ENCODE results near the gene RALGPS1.

The RALGPS1 gene

DNA sequence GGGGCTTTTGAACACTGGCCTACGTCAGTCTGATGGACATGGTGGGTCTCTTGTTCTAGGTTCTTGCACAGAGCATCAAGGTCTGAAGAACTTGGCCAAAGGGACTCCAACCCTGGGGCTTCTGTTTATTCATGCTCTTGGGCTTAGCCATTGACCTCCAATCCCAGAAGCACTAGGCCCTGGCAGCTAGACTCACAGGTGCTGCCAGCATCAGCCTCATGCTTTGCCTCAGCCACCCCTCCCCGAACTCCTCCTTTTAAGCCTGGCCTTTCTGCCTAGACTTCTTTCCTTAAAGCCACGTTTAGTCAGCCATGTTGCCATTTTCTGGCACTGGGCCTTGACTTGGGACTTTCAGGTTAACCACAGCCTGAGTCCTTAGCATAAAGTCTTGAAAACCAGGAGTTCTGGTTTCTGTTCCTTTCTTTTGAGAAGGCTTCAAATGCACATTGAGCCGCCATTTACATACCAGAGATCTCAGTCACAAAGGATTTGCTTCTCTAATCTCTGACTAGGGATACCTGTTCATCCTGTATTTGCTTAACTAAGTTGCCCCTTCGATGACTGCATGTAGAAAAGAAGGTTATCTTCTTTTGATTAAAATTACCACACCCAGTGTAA, 153.1 kb downstream of the RALGPS1 start:
- Histone ChIP-seq H3K27me3 (ENCODE audit: control insufficient read depth, insufficient read depth, low read length) (no peaks in the 10 kb centered on the region), H3K36me3 (ENCODE audit: control insufficient read depth, insufficient read depth, low read length) (no peaks in the 10 kb centered on the region; the same call in 1 of the 2 replicates), H3K4me1 (ENCODE audit: control insufficient read depth, insufficient read depth, low read length) (peaks cover 12% of the 10 kb centered on the region; the same call in 1 of the 2 replicates), H3K27ac (ENCODE audit: low read depth, low read length) (peak overlapping the region; percentile 30), H3K9ac (ENCODE audit: low read depth, low read length) (no peak overlapping the region), H3K4me3 (ENCODE audit: low read depth, low read length) (no peak overlapping the region), H3K9me3 (ENCODE audit: control insufficient read depth, insufficient read depth, low read length) (no peaks in the 10 kb centered on the region)

DNA sequence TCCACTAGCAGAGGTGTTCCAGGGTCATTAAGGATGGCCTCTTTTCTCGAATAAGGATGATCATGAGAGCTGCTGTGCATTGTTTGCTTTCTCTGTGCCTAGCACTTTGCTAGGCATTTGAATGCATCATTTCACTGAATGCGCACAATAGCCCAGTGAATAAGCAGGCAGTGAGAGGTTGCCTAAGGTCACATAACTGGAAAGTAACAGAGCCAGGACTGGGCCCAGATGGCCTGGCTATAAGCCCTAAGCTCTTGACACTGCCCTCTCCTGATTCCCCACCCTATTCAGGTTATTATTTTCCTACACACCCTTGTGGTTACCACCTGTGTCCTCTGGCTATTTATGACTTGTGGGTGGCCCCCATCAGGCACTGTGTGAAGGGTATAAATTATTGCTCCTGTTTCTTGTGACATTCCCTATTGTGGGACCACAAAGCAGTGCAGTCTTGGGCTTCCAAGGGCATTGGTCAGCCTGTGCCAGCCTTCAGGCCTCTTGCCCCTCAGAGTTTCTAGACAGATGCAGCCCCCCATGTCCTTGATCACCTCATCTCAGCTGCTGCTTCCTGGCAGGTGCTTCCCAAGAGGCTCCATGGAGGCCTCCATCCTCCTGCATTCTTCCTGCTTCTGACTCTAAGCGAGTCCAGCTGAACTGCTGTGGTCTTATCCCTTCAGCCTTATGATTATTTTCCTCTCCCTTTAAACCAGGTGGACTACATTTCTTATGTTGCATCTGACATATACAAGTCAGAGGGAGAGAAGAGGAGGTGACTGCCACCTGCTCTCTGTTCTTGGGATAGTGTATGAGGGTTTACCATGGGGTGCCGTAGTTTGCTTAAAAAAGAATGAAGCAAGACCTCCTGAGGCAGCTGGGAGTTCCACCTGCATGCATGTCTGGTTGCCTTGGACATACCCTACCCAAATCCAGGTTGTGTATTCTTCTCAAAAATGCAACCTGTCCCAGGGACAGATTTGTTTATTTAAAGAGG, 160.3 kb downstream of the RALGPS1 start:
- Histone ChIP-seq H3K4me3 (ENCODE audit: low read depth, low read length) (0 out of 2 replicates have a peak overlapping the region, but pooled peaks have one; percentile 4), H3K27ac (ENCODE audit: low read depth, low read length) (peak overlapping the region; percentile 88), H3K9me3 (ENCODE audit: control insufficient read depth, insufficient read depth, low read length) (no peaks in the 10 kb centered on the region), H3K27me3 (ENCODE audit: control insufficient read depth, insufficient read depth, low read length) (no peaks in the 10 kb centered on the region), H3K9ac (ENCODE audit: low read depth, low read length) (no peak overlapping the region), H3K4me1 (ENCODE audit: control insufficient read depth, insufficient read depth, low read length) (peaks cover 38% of the 10 kb centered on the region), H3K36me3 (ENCODE audit: control insufficient read depth, insufficient read depth, low read length) (no peaks in the 10 kb centered on the region; the same call in 1 of the 2 replicates)

DNA sequence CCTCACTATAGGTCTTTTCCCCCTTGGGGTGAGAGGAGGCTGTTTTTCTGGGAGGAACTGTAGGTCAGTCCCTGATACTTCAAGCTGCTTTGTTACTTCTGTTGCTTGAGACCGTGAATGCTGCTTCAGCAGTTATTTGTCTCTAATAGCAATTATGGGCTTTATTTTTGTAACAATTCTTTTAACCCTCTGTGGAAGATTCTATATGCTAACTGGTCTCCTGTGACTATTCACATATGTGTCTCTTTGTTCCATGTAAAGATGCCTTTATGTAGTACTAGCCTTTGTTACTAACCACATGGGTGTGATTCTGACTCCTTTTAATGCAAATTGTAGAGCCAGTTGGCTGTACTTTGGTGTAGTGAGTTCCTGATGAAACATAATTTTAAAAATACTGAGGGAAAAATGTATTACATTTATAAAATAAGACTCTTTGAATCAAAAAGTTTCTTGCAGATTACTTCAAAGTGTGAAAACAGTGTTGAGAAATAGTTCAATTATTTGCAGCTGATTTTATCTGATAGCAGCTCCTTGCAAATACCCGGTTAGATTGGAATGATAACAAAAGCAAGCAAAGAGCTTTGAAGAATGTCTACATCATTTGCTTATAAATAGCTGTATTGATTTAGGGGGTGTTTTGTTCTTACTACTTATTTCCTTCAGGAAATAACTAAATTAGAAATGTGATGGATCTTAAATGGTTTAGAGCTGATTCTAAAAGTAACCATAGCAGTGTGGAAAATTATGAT, 161.2 kb downstream of the RALGPS1 start:
- peaks cover 38% of the 10 kb centered on the region for H3K4me1 ChIP-seq (ENCODE audit: control insufficient read depth, insufficient read depth, low read length)

DNA sequence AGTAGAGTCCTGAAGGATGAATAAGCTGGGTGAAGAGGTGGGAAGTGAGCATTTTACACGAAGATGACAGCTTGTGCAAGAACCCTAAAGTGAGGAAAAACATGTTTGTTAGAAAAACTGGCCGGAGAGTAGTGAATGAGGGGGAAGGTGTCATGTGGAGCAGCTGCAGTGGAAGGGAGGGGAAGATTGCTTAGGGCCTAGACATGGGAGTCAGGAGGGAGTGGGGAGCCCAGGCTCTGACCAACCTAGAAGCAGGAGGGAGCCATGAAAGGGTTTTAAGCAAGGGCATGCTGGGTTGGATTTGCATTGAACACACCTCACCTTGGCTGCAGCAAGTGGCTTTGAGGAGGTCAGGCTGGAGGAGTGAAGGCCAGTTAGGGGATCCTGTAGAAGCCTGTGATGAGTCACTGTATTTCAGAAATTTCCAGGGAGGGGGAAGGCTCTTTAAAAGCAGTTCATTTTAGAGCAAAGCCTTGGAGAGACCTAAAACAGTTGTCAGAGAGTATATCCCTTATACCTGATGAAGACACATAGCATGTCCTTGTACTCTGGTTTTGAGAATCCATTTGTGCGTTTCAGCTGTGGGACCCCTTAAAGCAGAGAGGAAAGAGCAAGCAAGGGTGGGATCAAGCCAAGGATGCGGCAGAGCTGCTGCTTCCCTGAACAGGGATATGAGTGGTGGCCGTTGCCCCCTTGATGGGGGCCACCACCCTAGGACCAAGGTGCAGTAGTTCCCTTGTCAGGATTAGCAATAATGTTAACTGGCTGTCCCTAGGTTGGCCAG, 162.5 kb downstream of the RALGPS1 start:
- Histone ChIP-seq H3K4me3 (ENCODE audit: low read depth, low read length) (no peak overlapping the region), H3K27ac (ENCODE audit: low read depth, low read length) (peak overlapping the region; percentile 88), H3K9me3 (ENCODE audit: control insufficient read depth, insufficient read depth, low read length) (no peaks in the 10 kb centered on the region), H3K27me3 (ENCODE audit: control insufficient read depth, insufficient read depth, low read length) (no peaks in the 10 kb centered on the region), H3K4me1 (ENCODE audit: control insufficient read depth, insufficient read depth, low read length) (peaks cover 38% of the 10 kb centered on the region), H3K9ac (ENCODE audit: low read depth, low read length) (no peak overlapping the region), H3K36me3 (ENCODE audit: control insufficient read depth, insufficient read depth, low read length) (no peaks in the 10 kb centered on the region)

More for the DNA sequence above, 161.2 kb downstream of the RALGPS1 start:
- Histone ChIP-seq H3K9ac (ENCODE audit: low read depth, low read length) (no peak overlapping the region; the same call in 1 of the 2 replicates), H3K36me3 (ENCODE audit: control insufficient read depth, insufficient read depth, low read length) (no peaks in the 10 kb centered on the region; the same call in 1 of the 2 replicates), H3K27ac (ENCODE audit: low read depth, low read length) (peak overlapping the region; percentile 88), H3K27me3 (ENCODE audit: control insufficient read depth, insufficient read depth, low read length) (no peaks in the 10 kb centered on the region), H3K4me3 (ENCODE audit: low read depth, low read length) (peak overlapping the region; percentile 5; the same call in 1 of the 2 replicates), H3K9me3 (ENCODE audit: control insufficient read depth, insufficient read depth, low read length) (no peaks in the 10 kb centered on the region)

DNA sequence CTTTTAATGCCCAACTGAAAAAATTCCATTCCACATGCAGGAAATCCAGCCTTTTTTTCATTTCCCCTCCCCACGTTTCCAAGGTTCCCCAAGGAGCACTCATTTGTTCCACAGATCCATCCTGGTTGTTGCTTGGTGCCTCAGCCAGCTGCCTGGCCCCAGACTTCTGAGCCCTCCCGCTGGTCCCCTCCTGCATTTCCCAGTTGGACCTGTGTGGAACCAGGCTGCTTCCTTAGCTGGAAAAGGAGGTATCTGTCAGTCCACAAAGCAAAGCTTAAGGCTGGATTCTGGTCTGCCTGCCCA, 163.0 kb downstream of the RALGPS1 start:
- peak overlapping the region; percentile 31 for H3K27ac ChIP-seq (ENCODE audit: low read depth, low read length)

DNA sequence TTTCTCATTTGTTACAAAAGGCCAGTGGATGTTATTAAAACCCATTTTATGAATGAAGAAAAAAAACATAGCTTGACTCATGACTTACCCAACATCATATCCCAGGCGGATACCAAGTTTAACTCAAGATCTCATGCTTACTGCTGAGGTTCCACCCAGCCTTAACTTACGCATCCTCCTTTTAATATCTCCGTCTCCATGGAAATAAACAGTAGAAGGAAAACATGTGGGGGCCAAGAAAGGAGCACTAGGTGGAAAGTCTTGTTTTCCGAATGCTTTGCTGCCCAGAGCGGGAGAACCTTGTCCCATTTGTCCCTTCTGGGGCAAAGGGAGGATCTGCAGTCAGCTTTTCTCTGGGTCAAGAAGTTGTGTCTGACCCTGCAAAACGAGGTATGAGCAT, 163.8 kb downstream of the RALGPS1 start:
- H3K9me3 ChIP-seq (ENCODE audit: control insufficient read depth, insufficient read depth, low read length) = no peaks in the 10 kb centered on the region
- H3K4me1 ChIP-seq (ENCODE audit: control insufficient read depth, insufficient read depth, low read length) = peaks cover 38% of the 10 kb centered on the region
- no peaks in the 10 kb centered on the region for H3K36me3 ChIP-seq (ENCODE audit: control insufficient read depth, insufficient read depth, low read length)
- no peak overlapping the region for H3K27ac ChIP-seq (ENCODE audit: low read depth, low read length)
- H3K9ac ChIP-seq (ENCODE audit: low read depth, low read length) = no peak overlapping the region
- H3K4me3 ChIP-seq (ENCODE audit: low read depth, low read length) = no peak overlapping the region
- H3K27me3 ChIP-seq (ENCODE audit: control insufficient read depth, insufficient read depth, low read length) = no peaks in the 10 kb centered on the region

More for the DNA sequence above, 163.0 kb downstream of the RALGPS1 start:
- no peaks in the 10 kb centered on the region for H3K9me3 ChIP-seq (ENCODE audit: control insufficient read depth, insufficient read depth, low read length)
- peaks cover 38% of the 10 kb centered on the region for H3K4me1 ChIP-seq (ENCODE audit: control insufficient read depth, insufficient read depth, low read length)
- no peaks in the 10 kb centered on the region for H3K27me3 ChIP-seq (ENCODE audit: control insufficient read depth, insufficient read depth, low read length)
- no peak overlapping the region for H3K9ac ChIP-seq (ENCODE audit: low read depth, low read length)
- no peaks in the 10 kb centered on the region for H3K36me3 ChIP-seq (ENCODE audit: control insufficient read depth, insufficient read depth, low read length)
- H3K4me3 ChIP-seq (ENCODE audit: low read depth, low read length) = no peak overlapping the region

DNA sequence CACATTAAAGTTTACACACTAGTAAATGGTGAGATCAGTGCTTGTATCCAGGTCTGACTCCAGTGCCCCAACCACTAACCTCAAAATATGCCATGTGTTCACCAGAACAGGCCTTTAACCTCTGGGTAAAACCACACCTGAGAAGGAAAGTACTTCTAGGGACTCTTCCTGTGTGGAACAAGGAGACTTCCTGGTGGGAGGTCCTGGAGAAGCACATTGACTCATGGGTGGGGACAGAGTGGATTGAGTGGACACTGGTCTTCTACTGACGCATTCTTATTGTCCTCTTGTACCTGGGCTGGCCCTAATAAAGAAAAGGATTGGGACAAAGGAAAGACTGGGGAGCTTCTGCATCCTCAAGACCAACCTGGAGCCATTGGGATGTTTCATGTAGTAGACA, 164.4 kb downstream of the RALGPS1 start:
- no peaks in the 10 kb centered on the region for H3K36me3 ChIP-seq (ENCODE audit: control insufficient read depth, insufficient read depth, low read length)
- no peaks in the 10 kb centered on the region for H3K9me3 ChIP-seq (ENCODE audit: control insufficient read depth, insufficient read depth, low read length)
- H3K4me1 ChIP-seq (ENCODE audit: control insufficient read depth, insufficient read depth, low read length) = peaks cover 38% of the 10 kb centered on the region
- no peaks in the 10 kb centered on the region for H3K27me3 ChIP-seq (ENCODE audit: control insufficient read depth, insufficient read depth, low read length)
- no peak overlapping the region for H3K4me3 ChIP-seq (ENCODE audit: low read depth, low read length)
- no peak overlapping the region for H3K9ac ChIP-seq (ENCODE audit: low read depth, low read length)
- H3K27ac ChIP-seq (ENCODE audit: low read depth, low read length) = no peak overlapping the region

DNA sequence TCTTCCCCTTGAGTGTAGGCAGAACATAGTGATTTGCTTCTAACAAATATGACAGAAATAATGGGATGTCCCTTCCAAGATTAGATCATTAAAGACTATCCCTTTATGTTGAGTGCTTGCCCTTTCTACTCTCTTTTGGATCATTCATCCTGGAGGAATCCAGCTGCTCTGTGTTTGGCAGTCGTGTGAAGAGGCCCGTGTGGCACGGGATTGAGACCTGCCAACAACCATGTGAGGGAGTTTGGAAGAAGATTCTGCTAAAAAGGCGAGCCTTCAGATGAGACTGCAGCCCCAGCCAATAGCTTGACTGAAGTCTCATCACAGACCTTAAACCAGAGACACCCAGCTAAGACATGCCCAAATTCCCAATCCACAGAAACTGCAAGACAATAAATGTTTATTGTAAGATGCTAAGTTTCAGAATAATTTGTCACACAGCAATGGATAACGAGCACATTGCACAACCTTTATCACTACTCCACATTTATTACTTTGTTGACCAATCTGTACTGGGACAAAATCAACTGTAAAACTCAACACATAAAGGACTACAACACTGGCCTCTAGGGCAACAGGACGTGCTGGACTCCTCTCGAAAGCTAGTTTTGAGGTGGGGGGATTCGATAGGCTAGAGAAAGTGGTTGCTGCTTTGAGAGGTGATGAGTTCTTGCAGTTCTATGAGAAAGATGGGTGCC, 165.0 kb downstream of the RALGPS1 start:
- Histone ChIP-seq H3K27me3 (ENCODE audit: control insufficient read depth, insufficient read depth, low read length) (no peaks in the 10 kb centered on the region), H3K4me1 (ENCODE audit: control insufficient read depth, insufficient read depth, low read length) (peaks cover 33% of the 10 kb centered on the region), H3K9ac (ENCODE audit: low read depth, low read length) (no peak overlapping the region), H3K9me3 (ENCODE audit: control insufficient read depth, insufficient read depth, low read length) (no peaks in the 10 kb centered on the region), H3K27ac (ENCODE audit: low read depth, low read length) (no peak overlapping the region), H3K4me3 (ENCODE audit: low read depth, low read length) (no peak overlapping the region), H3K36me3 (ENCODE audit: control insufficient read depth, insufficient read depth, low read length) (no peaks in the 10 kb centered on the region)

DNA sequence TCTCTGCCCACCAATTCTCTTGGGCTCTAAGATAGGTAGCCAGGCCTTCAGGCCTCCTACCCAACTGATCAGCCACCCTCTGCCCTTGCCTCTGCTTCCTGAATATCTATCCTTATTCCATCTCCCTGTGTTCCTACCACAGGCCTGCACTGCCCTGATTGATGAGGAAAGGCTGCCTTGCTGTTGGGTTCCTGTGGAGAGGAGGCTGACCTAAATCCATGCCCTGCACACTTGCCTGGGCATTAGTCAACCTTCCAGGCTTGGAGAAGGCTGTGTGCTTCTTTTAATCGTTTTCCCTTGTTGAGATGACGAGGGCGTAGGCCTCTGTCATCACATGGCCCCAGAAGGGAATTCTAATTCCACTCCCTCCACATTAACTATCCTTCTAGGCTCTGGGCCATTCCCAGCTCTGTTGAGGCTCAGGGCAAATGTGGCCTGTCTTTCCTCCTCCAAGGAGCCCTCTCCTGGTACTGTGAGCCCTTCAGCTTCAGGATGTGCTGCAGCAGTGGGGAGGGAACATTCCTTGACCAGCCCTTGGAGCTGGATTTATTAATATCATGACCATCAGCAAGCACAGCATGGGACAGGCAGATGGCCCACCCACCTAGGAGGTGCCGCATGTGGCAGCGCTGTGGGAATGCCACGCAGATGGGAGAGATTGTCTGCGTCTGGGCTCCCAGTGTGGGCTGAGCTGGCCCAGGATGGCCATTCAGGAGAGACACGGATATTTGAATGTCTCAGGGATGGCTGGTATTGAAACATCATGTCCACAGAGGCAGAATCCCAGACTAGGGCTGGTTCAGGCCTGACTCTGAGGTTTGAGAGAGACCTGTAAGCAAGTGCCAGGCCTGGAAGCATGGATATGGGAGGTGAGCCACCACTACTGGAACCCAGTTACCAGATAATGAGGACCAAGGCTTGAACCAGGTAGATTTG, 166.9 kb downstream of the RALGPS1 start:
- Histone ChIP-seq H3K27ac (ENCODE audit: low read depth, low read length) (no peak overlapping the region), H3K36me3 (ENCODE audit: control insufficient read depth, insufficient read depth, low read length) (no peaks in the 10 kb centered on the region), H3K9ac (ENCODE audit: low read depth, low read length) (no peak overlapping the region), H3K9me3 (ENCODE audit: control insufficient read depth, insufficient read depth, low read length) (no peaks in the 10 kb centered on the region), H3K4me3 (ENCODE audit: low read depth, low read length) (no peak overlapping the region), H3K27me3 (ENCODE audit: control insufficient read depth, insufficient read depth, low read length) (no peaks in the 10 kb centered on the region), H3K4me1 (ENCODE audit: control insufficient read depth, insufficient read depth, low read length) (peaks cover 14% of the 10 kb centered on the region)
